GM12864 (cell line): Measurements from ENCODE around the gene USP21.

ENCODE experiments used
- DNase-seq: peaks from one replicate; pipeline ENCODE4 v3.0.0-alpha.2; 2011; ENCODE audit warnings: low read depth
- H3K4me3 ChIP-seq: 2 replicates; pipeline ENCODE4 v1.5.1; 2011; ENCODE audit warnings: mild to moderate bottlenecking, low read depth, low read length, control low read depth
- TF ChIP-seq, protein P1 (sequence below): IDR thresholded peaks from 2 replicates; pipeline ENCODE4 v1.5.1; 2011; ENCODE audit warnings: low read depth, mild to moderate bottlenecking, moderate library complexity, low read length, control low read depth, inconsistent platforms; ENCODE audit errors: missing control alignments

The USP21 gene

DNA sequence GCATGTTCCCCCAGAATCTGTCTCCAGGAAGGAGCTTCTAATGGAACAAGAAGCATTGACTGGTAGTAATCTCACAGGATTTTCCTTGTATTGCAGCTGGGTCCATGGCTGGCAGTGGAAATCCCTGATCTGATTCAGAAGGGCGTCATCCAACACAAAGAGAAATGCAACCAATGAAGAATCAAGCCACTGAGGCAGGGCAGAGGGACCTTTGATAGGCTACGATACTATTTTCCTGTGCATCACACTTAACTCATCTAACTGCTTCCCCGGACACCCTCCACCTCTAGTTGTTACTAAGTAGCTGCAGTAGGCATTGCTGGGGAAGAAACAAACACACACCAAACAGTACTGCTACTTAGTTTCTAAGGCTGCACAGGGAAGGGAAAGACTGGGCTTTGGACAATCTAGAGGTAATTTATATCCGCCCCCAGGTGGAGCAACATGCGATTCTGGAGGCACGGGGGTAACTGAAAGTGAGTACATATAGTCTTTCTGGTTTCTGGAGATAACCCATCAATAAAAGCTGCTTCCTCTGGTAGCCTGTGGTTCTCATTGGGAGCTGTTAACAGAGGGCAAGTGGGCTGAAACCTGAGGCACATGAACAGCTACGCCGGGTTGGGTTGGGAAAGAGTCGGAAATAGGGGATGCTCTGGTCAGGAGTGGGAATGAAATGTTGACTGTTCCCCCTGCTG is 837 bp upstream of the USP21 start:
- TF ChIP-seq, protein P1, sequence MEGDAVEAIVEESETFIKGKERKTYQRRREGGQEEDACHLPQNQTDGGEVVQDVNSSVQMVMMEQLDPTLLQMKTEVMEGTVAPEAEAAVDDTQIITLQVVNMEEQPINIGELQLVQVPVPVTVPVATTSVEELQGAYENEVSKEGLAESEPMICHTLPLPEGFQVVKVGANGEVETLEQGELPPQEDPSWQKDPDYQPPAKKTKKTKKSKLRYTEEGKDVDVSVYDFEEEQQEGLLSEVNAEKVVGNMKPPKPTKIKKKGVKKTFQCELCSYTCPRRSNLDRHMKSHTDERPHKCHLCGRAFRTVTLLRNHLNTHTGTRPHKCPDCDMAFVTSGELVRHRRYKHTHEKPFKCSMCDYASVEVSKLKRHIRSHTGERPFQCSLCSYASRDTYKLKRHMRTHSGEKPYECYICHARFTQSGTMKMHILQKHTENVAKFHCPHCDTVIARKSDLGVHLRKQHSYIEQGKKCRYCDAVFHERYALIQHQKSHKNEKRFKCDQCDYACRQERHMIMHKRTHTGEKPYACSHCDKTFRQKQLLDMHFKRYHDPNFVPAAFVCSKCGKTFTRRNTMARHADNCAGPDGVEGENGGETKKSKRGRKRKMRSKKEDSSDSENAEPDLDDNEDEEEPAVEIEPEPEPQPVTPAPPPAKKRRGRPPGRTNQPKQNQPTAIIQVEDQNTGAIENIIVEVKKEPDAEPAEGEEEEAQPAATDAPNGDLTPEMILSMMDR: no peak
- H3K4me3 ChIP-seq: peak overlapping the region; percentile 65
- no peak for DNase-seq

DNA sequence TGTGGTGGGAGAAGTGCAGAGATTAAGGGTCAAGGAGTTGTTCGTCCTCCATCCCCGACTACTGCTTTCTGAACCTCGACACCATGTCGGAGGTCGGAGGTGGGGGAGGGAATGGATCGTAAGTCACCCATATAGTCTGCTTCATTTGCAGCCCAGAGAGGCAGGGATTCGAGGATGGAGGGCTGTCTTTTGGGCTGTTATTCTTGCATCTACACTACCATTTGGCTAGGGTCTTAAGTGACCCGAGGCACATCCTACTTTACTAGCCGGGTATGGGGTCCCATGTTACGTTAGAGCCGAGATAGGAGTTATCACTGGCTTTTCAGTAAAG is 578 bp downstream of the USP21 start:
- DNase-seq: no peak
- TF ChIP-seq, protein P1: no peak
- H3K4me3 ChIP-seq: peak overlapping the region; percentile 65

DNA sequence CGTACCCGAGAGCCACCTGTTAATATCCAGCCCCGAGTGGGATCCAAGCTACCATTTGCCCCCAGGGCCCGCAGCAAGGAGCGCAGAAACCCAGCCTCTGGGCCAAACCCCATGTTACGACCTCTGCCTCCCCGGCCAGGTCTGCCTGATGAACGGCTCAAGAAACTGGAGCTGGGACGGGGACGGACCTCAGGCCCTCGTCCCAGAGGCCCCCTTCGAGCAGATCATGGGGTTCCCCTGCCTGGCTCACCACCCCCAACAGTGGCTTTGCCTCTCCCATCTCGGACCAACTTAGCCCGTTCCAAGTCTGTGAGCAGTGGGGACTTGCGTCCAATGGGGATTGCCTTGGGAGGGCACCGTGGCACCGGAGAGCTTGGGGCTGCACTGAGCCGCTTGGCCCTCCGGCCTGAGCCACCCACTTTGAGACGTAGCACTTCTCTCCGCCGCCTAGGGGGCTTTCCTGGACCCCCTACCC is 1.4 kb downstream of the USP21 start:
- DNase-seq: no peak
- TF ChIP-seq, protein P1: no peak
- H3K4me3 ChIP-seq: no peak overlapping the region

DNA sequence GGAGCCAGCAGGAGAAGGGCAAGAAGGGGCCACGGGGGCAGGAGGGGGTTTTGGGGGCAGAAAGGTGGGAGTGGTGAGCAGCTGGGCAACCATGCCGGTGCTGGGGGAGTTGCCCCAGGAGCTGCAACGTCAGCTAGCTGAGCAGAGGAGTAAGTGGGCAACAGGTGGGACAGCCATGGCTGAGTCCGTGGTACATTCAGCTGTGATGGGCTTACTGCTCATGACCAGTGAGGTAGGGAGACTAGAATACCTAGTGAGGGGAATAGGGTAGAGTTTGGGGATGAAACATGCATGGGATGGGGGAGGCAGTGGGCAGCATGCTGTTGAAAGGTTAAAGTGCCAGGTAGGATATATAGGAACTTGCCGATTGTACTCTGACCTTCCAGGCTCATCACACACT is 2.4 kb downstream of the USP21 start:
- TF ChIP-seq, protein P1: no peak
- no peak for DNase-seq
- no peak overlapping the region for H3K4me3 ChIP-seq

DNA sequence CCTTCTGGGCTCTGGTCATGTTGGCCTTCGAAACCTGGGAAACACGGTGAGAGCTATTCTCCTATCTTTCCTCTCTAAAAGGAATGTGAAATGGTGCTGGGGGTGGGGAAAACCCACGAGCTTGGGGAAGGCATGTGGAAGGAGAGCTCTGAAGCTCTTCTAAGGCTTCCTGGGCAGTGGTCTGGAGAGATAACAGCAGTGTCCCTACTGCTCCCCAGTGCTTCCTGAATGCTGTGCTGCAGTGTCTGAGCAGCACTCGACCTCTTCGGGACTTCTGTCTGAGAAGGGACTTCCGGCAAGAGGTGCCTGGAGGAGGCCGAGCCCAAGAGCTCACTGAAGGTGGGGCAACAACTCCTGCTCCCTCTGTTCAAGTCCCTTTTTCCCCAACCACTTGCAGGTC is 2.8 kb downstream of the USP21 start:
- TF ChIP-seq, protein P1: no peak
- H3K4me3 ChIP-seq: no peak overlapping the region
- DNase-seq: no peak

DNA sequence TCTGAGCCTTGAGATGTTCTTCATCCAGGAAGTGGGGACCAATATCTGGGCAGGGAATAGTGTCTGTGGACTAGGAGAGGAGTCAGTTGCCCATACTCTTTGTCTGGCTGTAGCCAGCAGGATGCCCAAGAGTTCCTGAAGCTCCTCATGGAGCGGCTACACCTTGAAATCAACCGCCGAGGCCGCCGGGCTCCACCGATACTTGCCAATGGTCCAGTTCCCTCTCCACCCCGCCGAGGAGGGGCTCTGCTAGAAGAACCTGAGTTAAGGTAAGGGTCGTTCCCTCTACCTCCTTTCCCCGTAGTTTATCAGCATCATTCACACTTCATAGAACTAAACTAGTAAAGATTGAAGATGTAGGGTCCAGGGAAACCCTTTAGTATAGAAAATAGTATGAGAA is 3.5 kb downstream of the USP21 start:
- H3K4me3 ChIP-seq: no peak overlapping the region
- DNase-seq: no peak
- TF ChIP-seq, protein P1: no peak

DNA sequence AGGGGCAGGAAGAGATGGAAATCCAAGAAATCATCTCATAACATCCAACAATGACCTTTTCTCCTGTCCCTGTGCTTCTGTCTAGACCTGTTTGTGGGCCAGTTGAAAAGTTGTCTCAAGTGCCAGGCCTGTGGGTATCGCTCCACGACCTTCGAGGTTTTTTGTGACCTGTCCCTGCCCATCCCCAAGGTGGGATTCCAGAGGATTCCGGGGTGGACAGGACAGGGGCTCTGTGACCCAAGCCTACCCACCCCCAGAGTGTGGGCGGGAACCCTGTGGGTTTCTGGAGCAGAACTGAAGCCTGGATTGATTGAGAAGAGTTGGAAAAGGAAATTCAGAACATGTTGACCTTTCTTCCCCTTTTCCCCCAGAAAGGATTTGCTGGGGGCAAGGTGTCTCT is 4.5 kb downstream of the USP21 start:
- TF ChIP-seq, protein P1: no peak
- DNase-seq: no peak
- H3K4me3 ChIP-seq: no peak overlapping the region
